ENCODE measurements around the gene FAM168A.

GRCh38 chr11:73625696-73626318 lies 27.9 kb upstream of the FAM168A start:
- TF ChIP-seq CTCF (IDR thresholded peaks at IDR 0.05) (peak; percentile 84 to 95 (median 91)), POLR2A (IDR thresholded peaks at IDR 0.05) (no peak), EP300 (IDR thresholded peaks at IDR 0.05; ENCODE audit: low read depth) (no peak)
